H9 (cell line): ENCODE results near the gene CHAF1A. TPM values are rescaled to one million over a fixed set of nuclear protein-coding genes. Genes with fewer than 3 reads are reported as not detected.

Experiments
- DNase-seq: peaks from one replicate; pipeline ENCODE4 v3.0.0-alpha.2; 2017
- H2AFZ ChIP-seq: one replicate; pipeline ENCODE4 v1.6.1; 2013; ENCODE audit warnings: mild to moderate bottlenecking, low read length, control low read depth, moderate library complexity
- H2AK5ac ChIP-seq: 2 replicates; pipeline ENCODE4 v1.6.1; 2013; ENCODE audit warnings: low read length, control low read depth, mixed read lengths; ENCODE audit not compliant: insufficient read length
- H2BK120ac ChIP-seq: one replicate; pipeline ENCODE4 v1.6.1; 2013; ENCODE audit warnings: low read depth, mild to moderate bottlenecking, low read length, control low read depth, inconsistent platforms; ENCODE audit not compliant: poor library complexity, severe bottlenecking
- H2BK12ac ChIP-seq: 2 replicates; pipeline ENCODE4 v1.6.1; 2013; ENCODE audit warnings: low read length, control low read depth, mixed read lengths, low read depth; ENCODE audit not compliant: insufficient read length
- H2BK15ac ChIP-seq: 2 replicates; pipeline ENCODE4 v1.6.1; 2013; ENCODE audit warnings: low read depth, low read length, control low read depth
- H2BK20ac ChIP-seq: one replicate; pipeline ENCODE4 v1.6.1; 2013; ENCODE audit warnings: low read depth, mild to moderate bottlenecking, low read length, control low read depth, inconsistent platforms; ENCODE audit not compliant: poor library complexity, severe bottlenecking
- H2BK5ac ChIP-seq: 2 replicates; pipeline ENCODE4 v1.6.1; 2013; ENCODE audit warnings: low read length, control low read depth, mixed read lengths; ENCODE audit not compliant: insufficient read length
- H3K14ac ChIP-seq: 2 replicates; pipeline ENCODE4 v1.6.1; 2013; ENCODE audit warnings: low read length, control low read depth; ENCODE audit not compliant: insufficient read depth
- H3K18ac ChIP-seq: 2 replicates; pipeline ENCODE4 v1.6.1; 2013; ENCODE audit warnings: low read depth, mild to moderate bottlenecking, mixed read lengths, low read length, control low read depth; ENCODE audit not compliant: insufficient read length
- H3K23ac ChIP-seq: 2 replicates; pipeline ENCODE4 v1.6.1; 2013; ENCODE audit warnings: low read length, control low read depth, mixed read lengths, low read depth; ENCODE audit not compliant: insufficient read length
- H3K23me2 ChIP-seq: 2 replicates; pipeline ENCODE4 v1.6.1; 2013; ENCODE audit warnings: low read depth, mild to moderate bottlenecking, mixed read lengths, low read length, control low read depth; ENCODE audit not compliant: insufficient read length, poor library complexity, severe bottlenecking
- H3K27ac ChIP-seq: 2 replicates; pipeline ENCODE4 v1.5.1; 2013; ENCODE audit warnings: low read length, control low read depth, mixed read lengths, low read depth; ENCODE audit not compliant: insufficient read length
- H3K27me3 ChIP-seq: 2 replicates; pipeline ENCODE4 v1.6.1; 2013; ENCODE audit warnings: low read length, control low read depth, inconsistent platforms; ENCODE audit not compliant: insufficient read depth
- H3K4ac ChIP-seq: 2 replicates; pipeline ENCODE4 v1.6.1; 2013; ENCODE audit warnings: low read depth, mild to moderate bottlenecking, control low read depth, inconsistent platforms, low read length, moderate library complexity
- H3K4me1 ChIP-seq: 2 replicates; pipeline ENCODE4 v1.6.1; 2013; ENCODE audit warnings: low read length, control low read depth, inconsistent platforms; ENCODE audit not compliant: insufficient read depth
- H3K4me2 ChIP-seq: 2 replicates; pipeline ENCODE4 v1.6.1; 2013; ENCODE audit warnings: low read length, control low read depth, mixed read lengths; ENCODE audit not compliant: insufficient read length, insufficient read depth
- H3K56ac ChIP-seq: 2 replicates; pipeline ENCODE4 v1.6.1; 2013; ENCODE audit warnings: low read depth, mild to moderate bottlenecking, mixed read lengths, low read length, control low read depth; ENCODE audit not compliant: insufficient read length
- H3K79me1 ChIP-seq: 2 replicates; pipeline ENCODE4 v1.6.1; 2013; ENCODE audit warnings: low read depth, mild to moderate bottlenecking, moderate library complexity, low read length, control low read depth, inconsistent platforms; ENCODE audit not compliant: insufficient read depth, poor library complexity, severe bottlenecking
- H3K79me2 ChIP-seq: 2 replicates; pipeline ENCODE4 v1.6.1; 2013; ENCODE audit warnings: low read length, control low read depth, inconsistent platforms; ENCODE audit not compliant: insufficient read depth
- H3K9ac ChIP-seq: 2 replicates; pipeline ENCODE4 v1.6.1; 2013; ENCODE audit warnings: low read length, control low read depth, mixed read lengths; ENCODE audit not compliant: insufficient read length; ENCODE audit errors: extremely low read depth
- H3K9me3 ChIP-seq: one replicate; pipeline ENCODE4 v1.6.1; 2013; ENCODE audit warnings: low read depth, low read length, inconsistent platforms; ENCODE audit not compliant: control insufficient read depth
- H3T11ph ChIP-seq: one replicate; pipeline ENCODE4 v1.6.1; 2013; ENCODE audit warnings: mild to moderate bottlenecking, low read length, control low read depth, inconsistent platforms
- H4K20me1 ChIP-seq: one replicate; pipeline ENCODE4 v1.6.1; 2013; ENCODE audit not compliant: control insufficient read depth, insufficient read length, insufficient read depth
- H4K5ac ChIP-seq: 2 replicates; pipeline ENCODE4 v1.6.1; 2013; ENCODE audit warnings: low read depth, mild to moderate bottlenecking, mixed read lengths, low read length, control low read depth; ENCODE audit not compliant: insufficient read length
- H4K8ac ChIP-seq: replicated peaks from 2 replicates; pipeline ENCODE4 v1.6.1; 2013; ENCODE audit warnings: low read length, control low read depth, mixed read lengths, low read depth; ENCODE audit not compliant: insufficient read length
- H4K91ac ChIP-seq: 2 replicates; pipeline ENCODE4 v1.6.1; 2013; ENCODE audit warnings: low read depth, mild to moderate bottlenecking, moderate library complexity, mixed read lengths, low read length, control low read depth; ENCODE audit not compliant: insufficient read length
- H3K27ac Mint-ChIP-seq, 3 experiments: 2 replicates in 2 of 3; 3 replicates in 1 of 3; pipeline ENCODE4 v1.8.0; 2020 to 2021; ENCODE audit warnings: mixed read lengths in 3 of 3, mild to moderate bottlenecking in 1 of 3, moderate library complexity in 1 of 3
- H3K27me3 Mint-ChIP-seq: 2 replicates; pipeline ENCODE4 v1.8.0; 2021; ENCODE audit warnings: low read depth, mild to moderate bottlenecking, moderate library complexity, mixed read lengths
- H3K36me3 Mint-ChIP-seq, 3 experiments: 2 replicates in 2 of 3; 3 replicates in 1 of 3; pipeline ENCODE4 v1.8.0; 2020 to 2021; ENCODE audit warnings: low read depth in 3 of 3, mixed read lengths in 3 of 3; ENCODE audit not compliant: insufficient read depth in 1 of 3
- H3K4me1 Mint-ChIP-seq, 2 experiments: 2 replicates each; pipeline ENCODE4 v1.8.0; 2020; ENCODE audit warnings: mixed read lengths in 2 of 2
- H3K4me3 Mint-ChIP-seq, 2 experiments: 2 replicates in 1 of 2; 3 replicates in 1 of 2; pipeline ENCODE4 v1.8.0; 2020 to 2021; ENCODE audit warnings: mild to moderate bottlenecking in 2 of 2, mixed read lengths in 2 of 2, moderate library complexity in 1 of 2
- H3K9me3 Mint-ChIP-seq, 2 experiments: 2 replicates in 1 of 2; 3 replicates in 1 of 2; pipeline ENCODE4 v1.8.0; 2020; ENCODE audit warnings: mild to moderate bottlenecking in 2 of 2, mixed read lengths in 2 of 2, moderate library complexity in 1 of 2
- WGBS: extraction: QIAGEN DNeasy Blood & Tissue Kit; methylation state at CpG from one replicate; pipeline ENCODE4 v1.1.7; 2013; ENCODE audit warnings: missing lambda C conversion rate, low lambda C conversion rate, mixed read lengths; ENCODE audit not compliant: insufficient read length; ENCODE audit errors: extremely low coverage; 5-methylcytosine and 5-hydroxymethylcytosine counted together
- total RNA-seq: library from RNA; stranded (reverse); gene quantifications from 2 replicates; pipeline ENCODE4 v1.2.1, GENCODE V29; 2021
- TF ChIP-seq, protein P1 (sequence below): fragments of 200-600 bp; sonication (generic); conservative IDR thresholded peaks from 3 replicates; pipeline ENCODE4 v1.8.0; 2021; ENCODE audit warnings: antibody characterized with exemption, mild to moderate bottlenecking

CHAF1A gene
- total RNA-seq, 1 experiment from 2014 or later: 143 TPM

DNA sequence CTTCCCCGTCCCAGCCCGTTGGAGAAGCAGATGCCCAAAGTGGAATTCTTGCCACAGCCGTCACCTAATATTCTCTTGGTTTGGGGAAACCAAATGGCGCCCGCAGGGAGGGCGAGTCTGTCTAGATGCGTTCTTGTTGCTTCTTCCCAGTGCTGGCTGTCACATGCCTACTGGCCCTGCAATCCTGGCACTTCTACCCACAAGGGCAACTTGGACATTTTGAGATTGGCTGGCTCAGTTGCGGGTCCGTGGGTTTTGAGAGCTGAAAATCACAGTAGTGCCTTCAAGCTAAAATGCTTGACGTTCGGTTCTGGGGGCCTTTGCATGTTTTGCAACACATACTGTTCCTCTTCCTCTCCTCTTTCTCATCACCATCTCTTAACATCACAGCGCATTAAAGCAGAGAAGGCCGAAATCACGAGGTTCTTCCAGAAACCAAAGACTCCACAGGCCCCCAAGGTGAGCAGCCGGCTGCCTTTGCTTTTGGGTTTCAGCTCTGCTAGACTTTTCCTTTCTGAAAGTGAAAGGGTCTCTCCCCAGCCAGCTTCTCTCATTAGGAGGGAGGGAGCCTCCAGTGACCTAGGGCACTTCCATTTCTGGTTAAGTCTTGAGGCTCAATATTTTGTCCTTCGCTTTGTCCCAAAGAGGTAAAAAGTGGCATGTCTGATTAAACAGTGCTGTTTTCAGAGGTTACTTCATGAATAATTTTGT, 21.1 kb downstream of the CHAF1A start:
- H3K79me1 ChIP-seq: peaks cover 21% of the 10 kb centered on the region
- no peak overlapping the region for H3K56ac ChIP-seq
- H2AFZ ChIP-seq: no peak overlapping the region
- no peak overlapping the region for H4K91ac ChIP-seq
- no peaks in the 10 kb centered on the region for H3K79me2 ChIP-seq
- no peak overlapping the region for H2BK15ac ChIP-seq
- H3K23me2 ChIP-seq: no peaks in the 10 kb centered on the region
- no peak overlapping the region for H2BK12ac ChIP-seq
- H4K5ac ChIP-seq: no peak overlapping the region
- H3K27ac ChIP-seq: no peak overlapping the region
- H3K9me3 ChIP-seq: no peaks in the 10 kb centered on the region
- H3K27ac Mint-ChIP-seq: peak overlapping the region in 1 of 3 experiments; percentile 27; a peak in 1 of 7 replicates
- no peak for DNase-seq
- H3K27me3 ChIP-seq: no peaks in the 10 kb centered on the region
- no peaks in the 10 kb centered on the region for H3K9me3 Mint-ChIP-seq
- no peak overlapping the region for H4K8ac ChIP-seq
- H3K4ac ChIP-seq: no peak overlapping the region
- no peak overlapping the region for H3K9ac ChIP-seq
- H3K27me3 Mint-ChIP-seq: no peaks in the 10 kb centered on the region
- H3K4me3 Mint-ChIP-seq: no peak overlapping the region
- H3K14ac ChIP-seq: no peak overlapping the region
- H3K18ac ChIP-seq: no peak overlapping the region
- no peak overlapping the region for H3K23ac ChIP-seq
- H3K36me3 Mint-ChIP-seq: peaks cover 34 to 81% (median 50%) of the 10 kb centered on the region in 3 experiments
- TF ChIP-seq, protein P1, sequence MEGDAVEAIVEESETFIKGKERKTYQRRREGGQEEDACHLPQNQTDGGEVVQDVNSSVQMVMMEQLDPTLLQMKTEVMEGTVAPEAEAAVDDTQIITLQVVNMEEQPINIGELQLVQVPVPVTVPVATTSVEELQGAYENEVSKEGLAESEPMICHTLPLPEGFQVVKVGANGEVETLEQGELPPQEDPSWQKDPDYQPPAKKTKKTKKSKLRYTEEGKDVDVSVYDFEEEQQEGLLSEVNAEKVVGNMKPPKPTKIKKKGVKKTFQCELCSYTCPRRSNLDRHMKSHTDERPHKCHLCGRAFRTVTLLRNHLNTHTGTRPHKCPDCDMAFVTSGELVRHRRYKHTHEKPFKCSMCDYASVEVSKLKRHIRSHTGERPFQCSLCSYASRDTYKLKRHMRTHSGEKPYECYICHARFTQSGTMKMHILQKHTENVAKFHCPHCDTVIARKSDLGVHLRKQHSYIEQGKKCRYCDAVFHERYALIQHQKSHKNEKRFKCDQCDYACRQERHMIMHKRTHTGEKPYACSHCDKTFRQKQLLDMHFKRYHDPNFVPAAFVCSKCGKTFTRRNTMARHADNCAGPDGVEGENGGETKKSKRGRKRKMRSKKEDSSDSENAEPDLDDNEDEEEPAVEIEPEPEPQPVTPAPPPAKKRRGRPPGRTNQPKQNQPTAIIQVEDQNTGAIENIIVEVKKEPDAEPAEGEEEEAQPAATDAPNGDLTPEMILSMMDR: no peak
- no peak overlapping the region for H3T11ph ChIP-seq
- no peak overlapping the region for H2BK120ac ChIP-seq
- H2BK5ac ChIP-seq: no peak overlapping the region
- H3K4me2 ChIP-seq: no peak overlapping the region
- H4K20me1 ChIP-seq: no peaks in the 10 kb centered on the region
- no peak overlapping the region for H2AK5ac ChIP-seq
- H3K4me1 Mint-ChIP-seq: no peaks in the 10 kb centered on the region
- no CpG with 5 or more reads among the region's 16 CpGs for WGBS
- no peaks in the 10 kb centered on the region for H3K4me1 ChIP-seq
- no peak overlapping the region for H2BK20ac ChIP-seq
